HG03060 (cell line): ENCODE measurements around the gene HP1BP3.

Source experiments
- ATAC-seq: cut with Tn5 transposase; IDR thresholded peaks from one replicate; pipeline ENCODE4 v1.9.1; 2021; ENCODE audit warnings: low read depth, moderate number of reproducible peaks; ENCODE audit not compliant: unreplicated experiment

Gene HP1BP3

GRCh38 chr1:20713440-20713839 lies 73.7 kb downstream of the HP1BP3 start:
- no peak for ATAC-seq

GRCh38 chr1:20712215-20712577 lies 74.9 kb downstream of the HP1BP3 start:
- no peak for ATAC-seq

- no peak for ATAC-seq
Observed at GRCh38 chr1:20711285-20712214, 75.6 kb downstream of the HP1BP3 start.

- no peak for ATAC-seq
Observed at GRCh38 chr1:20710469-20711284, 76.4 kb downstream of the HP1BP3 start.

- ATAC-seq, result no peak
Observed at GRCh38 chr1:20709868-20710267, 77.2 kb downstream of the HP1BP3 start.

GRCh38 chr1:20708891-20709290 lies 78.2 kb downstream of the HP1BP3 start:
- no peak for ATAC-seq

GRCh38 chr1:20708057-20708456 lies 79.0 kb downstream of the HP1BP3 start:
- ATAC-seq, result no peak

GRCh38 chr1:20706841-20707240 lies 80.3 kb downstream of the HP1BP3 start:
- ATAC-seq, result no peak

- no peak for ATAC-seq
Observed at GRCh38 chr1:20705203-20705755, 81.8 kb downstream of the HP1BP3 start.

- ATAC-seq, result no peak
Observed at GRCh38 chr1:20704390-20705202, 82.5 kb downstream of the HP1BP3 start.

GRCh38 chr1:20703124-20703756 lies 83.9 kb downstream of the HP1BP3 start:
- ATAC-seq, result no peak

- no peak for ATAC-seq
Observed at GRCh38 chr1:20702416-20702815, 84.7 kb downstream of the HP1BP3 start.

GRCh38 chr1:20701847-20702246 lies 85.3 kb downstream of the HP1BP3 start:
- ATAC-seq, result no peak

GRCh38 chr1:20701446-20701845 lies 85.7 kb downstream of the HP1BP3 start:
- ATAC-seq, result no peak

- no peak for ATAC-seq
Observed at GRCh38 chr1:20700636-20701215, 86.4 kb downstream of the HP1BP3 start.

- no peak for ATAC-seq
Observed at GRCh38 chr1:20699558-20699957, 87.5 kb downstream of the HP1BP3 start.

GRCh38 chr1:20698195-20698910 lies 88.8 kb downstream of the HP1BP3 start:
- ATAC-seq, result no peak

GRCh38 chr1:20697563-20697962 lies 89.5 kb downstream of the HP1BP3 start:
- ATAC-seq, result no peak
